IMR-90 (cell line): ENCODE results near the gene PPM1G. TPM values are rescaled to one million over a fixed set of nuclear protein-coding genes. Genes with fewer than 3 reads are reported as not detected.

Source experiments
- ATAC-seq: fragments of 200-7000 bp; cut with Tn5 transposase; 2 replicates; pipeline ENCODE4 v1.9.1; 2020; ENCODE audit warnings: low read depth, mild to moderate bottlenecking, moderate library complexity
- BruUV-seq: library from RNA; stranded (reverse); fragments of 400-500 nt; replicated peaks from 2 replicates; lab custom pipeline; 2021; lab: Mats Ljungman, UMichigan
- CTCF ChIA-PET: fragments of 300-600 bp; formaldehyde crosslinking; extraction: SDS; loops from one replicate; lab custom pipeline; 2021; ENCODE audit warnings: antibody characterized with exemption; lab: Yijun Ruan, JAX
- POLR2A ChIA-PET: fragments of 300-600 bp; sonication (Branson Sonifier 250); formaldehyde crosslinking; loops from one replicate; lab custom pipeline; 2022; ENCODE audit warnings: antibody characterized with exemption; ENCODE audit not compliant: unreplicated experiment; lab: Charles Lee
- DNase-seq: peaks from one replicate; pipeline ENCODE4 v3.0.0; 2013
- H2AFZ ChIP-seq: replicated peaks from 2 replicates; pipeline ENCODE3; 2013; ENCODE audit warnings: low read length, mild to moderate bottlenecking; ENCODE audit not compliant: poor library complexity
- H2AK5ac ChIP-seq: 2 replicates; pipeline ENCODE4 v1.6.1; 2013; ENCODE audit warnings: low read depth, low read length, inconsistent platforms
- H2AK9ac ChIP-seq: replicated peaks from 2 replicates; pipeline ENCODE3; 2013; ENCODE audit warnings: mild to moderate bottlenecking, low read depth, low read length, moderate library complexity; ENCODE audit not compliant: poor library complexity
- H2BK120ac ChIP-seq: 2 replicates; pipeline ENCODE4 v1.6.1; 2013; ENCODE audit warnings: low read depth, low read length, inconsistent platforms
- H2BK15ac ChIP-seq: 3 replicates; pipeline ENCODE4 v1.6.1; 2013; ENCODE audit warnings: low read depth, low read length, inconsistent platforms
- H2BK20ac ChIP-seq: 2 replicates; pipeline ENCODE4 v1.6.1; 2013; ENCODE audit warnings: low read depth, mild to moderate bottlenecking, inconsistent platforms, low read length, moderate library complexity
- H2BK5ac ChIP-seq: 2 replicates; pipeline ENCODE4 v1.6.1; 2013; ENCODE audit warnings: mild to moderate bottlenecking, low read depth, low read length, inconsistent platforms; ENCODE audit not compliant: poor library complexity, severe bottlenecking
- H3K14ac ChIP-seq: replicated peaks from 2 replicates; pipeline ENCODE4 v1.6.1; 2013; ENCODE audit warnings: low read depth, low read length, inconsistent platforms
- H3K18ac ChIP-seq: 2 replicates; pipeline ENCODE4 v1.6.1; 2013; ENCODE audit warnings: low read depth, low read length, control low read depth
- H3K23ac ChIP-seq: 2 replicates; pipeline ENCODE4 v1.6.1; 2013; ENCODE audit warnings: low read depth, low read length, inconsistent platforms
- H3K27ac ChIP-seq: 2 replicates; pipeline ENCODE4 v1.5.1; 2013; ENCODE audit warnings: mild to moderate bottlenecking, control low read depth, low read length; ENCODE audit not compliant: insufficient read depth
- H3K27me3 ChIP-seq: 2 replicates; pipeline ENCODE4 v1.6.1; 2013; ENCODE audit warnings: low read length; ENCODE audit not compliant: control insufficient read depth, insufficient read depth
- H3K36me3 ChIP-seq: 2 replicates; pipeline ENCODE4 v1.6.1; 2013; ENCODE audit warnings: low read length, mixed read lengths; ENCODE audit not compliant: control insufficient read depth, insufficient read depth
- H3K4ac ChIP-seq: 2 replicates; pipeline ENCODE4 v1.6.1; 2013; ENCODE audit warnings: low read depth, low read length, inconsistent platforms
- H3K4me1 ChIP-seq: 2 replicates; pipeline ENCODE4 v1.6.1; 2013; ENCODE audit warnings: low read length, mixed read lengths; ENCODE audit not compliant: control insufficient read depth, insufficient read depth
- H3K4me2 ChIP-seq: 2 replicates; pipeline ENCODE4 v1.6.1; 2013; ENCODE audit warnings: low read depth, mild to moderate bottlenecking, control low read depth, low read length, moderate library complexity
- H3K4me3 ChIP-seq: 2 replicates; pipeline ENCODE4 v1.5.1; 2013; ENCODE audit warnings: low read depth, mild to moderate bottlenecking, control low read depth, low read length, moderate library complexity; ENCODE audit not compliant: insufficient read depth
- H3K56ac ChIP-seq: 2 replicates; pipeline ENCODE4 v1.6.1; 2013; ENCODE audit warnings: low read length, inconsistent platforms; ENCODE audit not compliant: insufficient read depth; ENCODE audit errors: extremely low read depth
- H3K79me1 ChIP-seq, 2 experiments: 2 replicates each; pipeline ENCODE4 v1.6.1; 2013; ENCODE audit warnings: low read length in 2 of 2, inconsistent platforms in 1 of 2, low read depth in 1 of 2
- H3K9ac ChIP-seq: 2 replicates; pipeline ENCODE4 v1.6.1; 2013; ENCODE audit warnings: low read depth, low read length, control low read depth
- H3K9me1 ChIP-seq: 2 replicates; pipeline ENCODE4 v1.6.1; 2013; ENCODE audit warnings: low read length, inconsistent platforms; ENCODE audit not compliant: insufficient read depth
- H3K9me3 ChIP-seq: 2 replicates; pipeline ENCODE4 v1.6.1; 2013; ENCODE audit warnings: low read length; ENCODE audit not compliant: control insufficient read depth, insufficient read depth
- H4K20me1 ChIP-seq: 2 replicates; pipeline ENCODE4 v1.6.1; 2013; ENCODE audit warnings: low read length, inconsistent platforms; ENCODE audit not compliant: insufficient read depth
- H4K5ac ChIP-seq: 2 replicates; pipeline ENCODE4 v1.6.1; 2013; ENCODE audit warnings: mild to moderate bottlenecking, low read depth, low read length, control low read depth
- H4K8ac ChIP-seq, 2 experiments: 2 replicates each; pipeline ENCODE4 v1.6.1; 2013; ENCODE audit warnings: low read depth in 2 of 2, low read length in 2 of 2, control low read depth in 1 of 2, inconsistent platforms in 1 of 2
- H4K91ac ChIP-seq: 2 replicates; pipeline ENCODE4 v1.6.1; 2013; ENCODE audit warnings: low read depth, low read length, inconsistent platforms; ENCODE audit not compliant: insufficient read depth
- CHD1 ChIP-seq: IDR thresholded peaks from 2 replicates; pipeline ENCODE4 v1.6.1; 2012; ENCODE audit warnings: low read depth, low read length, improper control_type of control experiment
- ELK1 ChIP-seq: fragments of 150-350 bp; IDR thresholded peaks from 2 replicates; pipeline ENCODE4 v1.6.1; 2016; ENCODE audit warnings: low read depth, mild to moderate bottlenecking, low read length, moderate library complexity, borderline replicate concordance
- FOS ChIP-seq: fragments of 150-350 bp; IDR thresholded peaks from 2 replicates; pipeline ENCODE4 v1.6.1; 2016; ENCODE audit warnings: low read depth, low read length
- MAFK ChIP-seq: IDR thresholded peaks from 2 replicates; pipeline ENCODE4 v1.6.1; 2012; ENCODE audit warnings: low read depth, low read length, improper control_type of control experiment
- MAZ ChIP-seq: IDR thresholded peaks from 2 replicates; pipeline ENCODE4 v1.6.1; 2012; ENCODE audit warnings: low read depth, mild to moderate bottlenecking, low read length, improper control_type of control experiment, moderate library complexity, borderline replicate concordance
- MXI1 ChIP-seq: IDR thresholded peaks from 2 replicates; pipeline ENCODE4 v1.6.1; 2012; ENCODE audit warnings: low read depth, mild to moderate bottlenecking, low read length, moderate library complexity, borderline replicate concordance
- NFE2L2 ChIP-seq: fragments of 150-350 bp; IDR thresholded peaks from 2 replicates; pipeline ENCODE4 v1.6.1; 2016; ENCODE audit warnings: low read depth, mild to moderate bottlenecking, low read length
- POLR2A ChIP-seq: IDR thresholded peaks from 2 replicates; pipeline ENCODE4 v1.6.1; 2012; ENCODE audit warnings: mild to moderate bottlenecking, low read depth, low read length
- RAD21 ChIP-seq: IDR thresholded peaks from 2 replicates; pipeline ENCODE4 v1.6.1; 2012; ENCODE audit warnings: low read length, improper control_type of control experiment
- RCOR1 ChIP-seq: IDR thresholded peaks from 2 replicates; pipeline ENCODE4 v1.6.1; 2012; ENCODE audit warnings: mild to moderate bottlenecking, low read length, improper control_type of control experiment; ENCODE audit not compliant: insufficient replicate concordance
- RFX5 ChIP-seq: IDR thresholded peaks from 2 replicates; pipeline ENCODE4 v1.8.0; 2012; ENCODE audit warnings: low read depth, mild to moderate bottlenecking, low read length, moderate library complexity
- WGBS, 2 experiments: methylation state at CpG; one replicate each; pipeline versions ENCODE4 v1.1.5 to v1.1.7; 2013; ENCODE audit warnings: missing lambda C conversion rate in 2 of 2; ENCODE audit not compliant: insufficient read length in 1 of 2; ENCODE audit errors: extremely low coverage in 2 of 2; 5-methylcytosine and 5-hydroxymethylcytosine counted together
- dilution Hi-C: fragments of 300-500 bp; cut with HindIII; formaldehyde crosslinking; loops from one replicate; pipeline ENCODE4 v1.14.3; 2018; ENCODE audit warnings: low sequenced_read_pairs; ENCODE audit not compliant: unreplicated experiment
- in situ Hi-C: fragments of 300-500 bp; cut with MboI; formaldehyde crosslinking; loops from 3 replicates; pipeline ENCODE4 v1.14.3; 2019; ENCODE audit warnings: low sequenced_read_pairs, inconsistent platforms, mixed read lengths
- intact Hi-C: fragments of 100-400 bp; cut with micrococcal nuclease; formaldehyde crosslinking; loops from 2 replicates; pipeline ENCODE4 v1.10.0; 2022
- polyA plus RNA-seq, 3 experiments: library from polyadenylated mRNA; depleted of rRNA; stranded (reverse); fragments of >200 nt; gene quantifications; 2 replicates each; pipeline ENCODE4 v1.2.3, GENCODE V29; 2012; ENCODE audit warnings: low replicate concordance in 1 of 3
- total RNA-seq: library from RNA; depleted of rRNA; stranded (reverse); fragments of >200 nt; gene quantifications from 2 replicates; pipeline ENCODE4 v1.2.3, GENCODE V29; 2012

PPM1G gene
- total and polyA plus RNA-seq, 2 of the 4 experiments (the other 2 are of a cell fraction): 57.6 to 95.9 TPM

GRCh38 chr2:27422958-27423357 lies 13.6 kb upstream of the PPM1G start:
- Histone ChIP-seq H2AK9ac (no peak overlapping the region), H3K14ac (no peak overlapping the region), H3K56ac (no peak overlapping the region), H3K23ac (no peak overlapping the region), H3K9me1 (no peaks in the 10 kb centered on the region), H2BK20ac (no peak overlapping the region), H3K4me1 (no peaks in the 10 kb centered on the region), H4K8ac (no peak overlapping the region), H2BK15ac (no peak overlapping the region), H3K9ac (no peak overlapping the region), H3K4me2 (no peak overlapping the region), H3K36me3 (no peaks in the 10 kb centered on the region), H3K4ac (no peak overlapping the region), H3K27me3 (peaks cover 2% of the 10 kb centered on the region; the same call in 1 of the 2 replicates), H4K5ac (no peak overlapping the region), H3K79me1 (no peaks in the 10 kb centered on the region), H2AK5ac (no peak overlapping the region), H4K20me1 (no peaks in the 10 kb centered on the region), H3K4me3 (no peak overlapping the region), H2BK120ac (no peak overlapping the region), H2BK5ac (no peak overlapping the region), H3K18ac (no peak overlapping the region), H2AFZ (no peak overlapping the region), H4K91ac (no peak overlapping the region), H3K27ac (no peak overlapping the region), H3K9me3 (no peaks in the 10 kb centered on the region)
- BruUV-seq: no TSS peak
- no peak for DNase-seq
- no peak for ATAC-seq
- intact Hi-C loops: no loop called here
- in situ Hi-C loops: no loop called here
- POLR2A ChIA-PET: no interaction called here
- 100% methylated on average over 1 of the region's 3 CpGs; no CpG with 5 or more reads in 1 of the 2 experiments for WGBS, 2 experiments
- CTCF ChIA-PET: no interaction called here
- no peak for TF ChIP-seq RFX5
- no peak for TF ChIP-seq RCOR1
- no peak for TF ChIP-seq NFE2L2
- TF ChIP-seq RAD21: no peak
- no peak for TF ChIP-seq ELK1
- TF ChIP-seq MXI1: no peak
- TF ChIP-seq POLR2A: no peak
- no peak for TF ChIP-seq CHD1
- TF ChIP-seq MAZ: no peak
- no peak for TF ChIP-seq MAFK
- no peak for TF ChIP-seq FOS
- dilution Hi-C loops: no loop called here
